K562 (cell line): ENCODE data around the gene TIMP1. TPM values are rescaled to one million over a fixed set of nuclear protein-coding genes. Genes with fewer than 3 reads are reported as not detected.

ENCODE experiments used
- ATAC-seq: fragments of 200-7000 bp; cut with Tn5 transposase; 3 replicates; pipeline ENCODE4 v1.9.1; 2020; ENCODE audit warnings: moderate library complexity
- BruUV-seq: library from RNA; stranded (reverse); fragments of 400-500 nt; replicated peaks from 2 replicates; lab custom pipeline; 2021; lab: Mats Ljungman, UMichigan
- CTCF ChIA-PET: fragments of 300-600 bp; formaldehyde crosslinking; extraction: SDS; loops from one replicate; lab custom pipeline; 2021; ENCODE audit warnings: low intra/inter-chr PET ratio; lab: Yijun Ruan, JAX
- POLR2A ChIA-PET: fragments of 300-600, 350-650 bp; sonication (Branson Sonifier 250); formaldehyde crosslinking; extraction: SDS; loops from one replicate; lab custom pipeline; 2021; ENCODE audit warnings: antibody characterized with exemption, inconsistent platforms; lab: Yijun Ruan, JAX
- DNase-seq, 4 experiments: peaks; one replicate each; pipeline versions ENCODE4 v3.0.0 to v3.0.0-alpha.2; 2011 to 2018; ENCODE audit warnings: low spot score in 3 of 4, mixed read lengths in 3 of 4; ENCODE audit errors: extremely low read depth in 1 of 4
- FAIRE-seq: peaks from 2 replicates; lab custom pipeline; 2011; peaks lifted over from hg19 to GRCh38; lab: Jason Lieb, UNC
- H2AFZ ChIP-seq: 2 replicates; pipeline ENCODE4 v1.6.0; 2011; ENCODE audit warnings: low read depth, low read length, control low read depth, inconsistent platforms
- H3K27ac ChIP-seq: fragments of 200-600 bp; 3 replicates; pipeline ENCODE4 v1.8.0; 2011; ENCODE audit warnings: low read depth, mild to moderate bottlenecking, control low read depth, inconsistent platforms, low read length, moderate library complexity, mixed read lengths; ENCODE audit errors: extremely low read depth
- H3K27me3 ChIP-seq, 2 experiments: fragments of 300-600 bp in 1 of 2; 2 replicates in 1 of 2; 3 replicates in 1 of 2; pipeline versions ENCODE4 v1.6.0 to v1.8.0; 2011; ENCODE audit warnings: inconsistent platforms in 2 of 2, low read length in 2 of 2, mild to moderate bottlenecking in 1 of 2, mixed read lengths in 1 of 2, moderate library complexity in 1 of 2; ENCODE audit not compliant: control insufficient read depth in 2 of 2, insufficient read depth in 2 of 2
- H3K36me3 ChIP-seq: fragments of 300-600 bp; 3 replicates; pipeline ENCODE4 v1.8.0; 2011; ENCODE audit warnings: mild to moderate bottlenecking, low read length, inconsistent platforms; ENCODE audit not compliant: control insufficient read depth, insufficient read depth
- H3K4me1 ChIP-seq, 2 experiments: fragments of 200-600 bp in 1 of 2; replicated peaks in 1 of 2; 2 replicates in 1 of 2; 3 replicates in 1 of 2; pipeline versions ENCODE4 v1.5.1 to v1.8.0; 2011; ENCODE audit warnings: inconsistent platforms in 2 of 2, low read length in 2 of 2, mild to moderate bottlenecking in 1 of 2, mixed read lengths in 1 of 2, moderate library complexity in 1 of 2; ENCODE audit not compliant: control insufficient read depth in 2 of 2, insufficient read depth in 2 of 2
- H3K4me2 ChIP-seq: 2 replicates; pipeline ENCODE4 v1.6.1; 2011; ENCODE audit warnings: low read length, control low read depth, inconsistent platforms, mixed read lengths; ENCODE audit not compliant: insufficient read depth
- H3K4me3 ChIP-seq: fragments of 200-600 bp; sonication (generic), shearing (Covaris generic); 2 replicates; pipeline ENCODE4 v1.5.1; 2016; ENCODE audit warnings: control low read depth, inconsistent platforms
- H3K79me2 ChIP-seq: fragments of 200-600 bp; 3 replicates; pipeline ENCODE4 v1.8.0; 2011; ENCODE audit warnings: low read length, inconsistent platforms; ENCODE audit not compliant: control insufficient read depth, insufficient read depth
- H3K9ac ChIP-seq, 2 experiments: 2 replicates each; pipeline versions ENCODE4 v1.6.0 to v1.6.1; 2011; ENCODE audit warnings: low read depth in 2 of 2, low read length in 2 of 2, control low read depth in 1 of 2, inconsistent platforms in 1 of 2, mild to moderate bottlenecking in 1 of 2, mixed read lengths in 1 of 2; ENCODE audit not compliant: insufficient read depth in 1 of 2
- H3K9me1 ChIP-seq: one replicate; pipeline ENCODE4 v1.6.0; 2011; ENCODE audit warnings: inconsistent platforms, mild to moderate bottlenecking, low read length, moderate library complexity; ENCODE audit not compliant: control insufficient read depth, insufficient read depth
- H3K9me3 ChIP-seq: replicated peaks from 2 replicates; pipeline ENCODE4 v1.5.1; 2011; ENCODE audit warnings: low read depth, low read length, inconsistent platforms; ENCODE audit not compliant: control insufficient read depth, insufficient read depth
- H4K20me1 ChIP-seq: replicated peaks from 2 replicates; pipeline ENCODE4 v1.6.1; 2011; ENCODE audit warnings: low read length, inconsistent platforms, mixed read lengths; ENCODE audit not compliant: control insufficient read depth, insufficient read depth
- ARID3A ChIP-seq: IDR thresholded peaks from 2 replicates; pipeline ENCODE4 v1.6.1; 2012; ENCODE audit warnings: low read depth, low read length, improper control_type of control experiment, borderline replicate concordance
- C11orf30 ChIP-seq: fragments of 450-650 bp; IDR thresholded peaks from 2 replicates; pipeline ENCODE4 v1.6.1; 2016; ENCODE audit warnings: low read depth, mild to moderate bottlenecking
- HCFC1 ChIP-seq: IDR thresholded peaks from 2 replicates; pipeline ENCODE4 v1.6.1; 2012; ENCODE audit warnings: low read depth, low read length, improper control_type of control experiment
- HDAC2 ChIP-seq: fragments of 450-650 bp; IDR thresholded peaks from 2 replicates; pipeline ENCODE4 v1.6.1; 2016; ENCODE audit warnings: mild to moderate bottlenecking
- MBD2 ChIP-seq: sonication (generic); IDR thresholded peaks from 2 replicates; pipeline ENCODE4 v1.6.1; 2016; ENCODE audit warnings: low read depth, borderline replicate concordance
- MIER1 ChIP-seq: fragments of 450-650 bp; IDR thresholded peaks from 2 replicates; pipeline ENCODE4 v1.6.1; 2016; ENCODE audit warnings: antibody characterized with exemption, mild to moderate bottlenecking, low read depth
- MYC ChIP-seq, 2 experiments: fragments of 250-450 bp in 1 of 2; sonication (Bioruptor Pico) in 1 of 2; IDR thresholded peaks; 2 replicates each; pipeline versions ENCODE4 v1.5.1 to v1.6.1; 2012 to 2021; ENCODE audit warnings: low read depth in 2 of 2, borderline replicate concordance in 1 of 2, improper control_type of control experiment in 1 of 2, low read length in 1 of 2, mild to moderate bottlenecking in 1 of 2, moderate library complexity in 1 of 2
- NBN ChIP-seq: fragments of 450-650 bp; IDR thresholded peaks from 2 replicates; pipeline ENCODE4 v1.6.1; 2016; ENCODE audit warnings: low read depth, mild to moderate bottlenecking
- NR2C1 ChIP-seq, 2 experiments: fragments of 450-650 bp; IDR thresholded peaks; 2 replicates each; pipeline ENCODE4 v1.6.1; 2017; ENCODE audit warnings: mild to moderate bottlenecking in 2 of 2, antibody characterized with exemption in 1 of 2, inconsistent platforms in 1 of 2, missing compliant biosample characterization in 1 of 2, missing genetic modification characterization in 1 of 2
- RAD51 ChIP-seq: fragments of 450-650 bp; IDR thresholded peaks from 2 replicates; pipeline ENCODE4 v1.7.1; 2016; ENCODE audit warnings: low read depth, mild to moderate bottlenecking, borderline replicate concordance
- RB1 ChIP-seq: fragments of 450-650 bp; IDR thresholded peaks from 2 replicates; pipeline ENCODE4 v1.6.1; 2017; ENCODE audit warnings: low read depth, mild to moderate bottlenecking
- RBM15 ChIP-seq: fragments of 200-400 bp; formaldehyde crosslinking; IDR thresholded peaks from 2 replicates; pipeline ENCODE4 v1.6.1; 2018; ENCODE audit warnings: mild to moderate bottlenecking, low read length, moderate library complexity; ENCODE audit not compliant: insufficient read depth
- TAF7 ChIP-seq: fragments of 450-650 bp; IDR thresholded peaks from 2 replicates; pipeline ENCODE4 v1.6.1; 2016; ENCODE audit warnings: missing genetic modification characterization, missing compliant biosample characterization
- ZNF511 ChIP-seq: sonication (generic); formaldehyde crosslinking; IDR thresholded peaks from 2 replicates; pipeline ENCODE4 v1.8.0; 2022; ENCODE audit warnings: mild to moderate bottlenecking, missing genetic modification reagents
- WGBS: fragments of 100-300 bp; shearing (Covaris generic); methylation state at CpG from one replicate; pipeline ENCODE4 v1.1.6; 2016; ENCODE audit warnings: low coverage, mixed read lengths; ENCODE audit not compliant: insufficient coverage; ENCODE audit errors: missing lambda C conversion rate; 5-methylcytosine and 5-hydroxymethylcytosine counted together
- in situ Hi-C: fragments of 300-500 bp; cut with MboI; formaldehyde crosslinking; loops from 4 replicates; pipeline ENCODE4 v1.15.0; 2018; ENCODE audit warnings: inconsistent platforms, mixed read lengths
- intact Hi-C: fragments of 100-400 bp; cut with micrococcal nuclease; formaldehyde crosslinking; loops from 2 replicates; pipeline ENCODE4 v1.14.2; 2022
- polyA plus RNA-seq, 8 experiments: library from polyadenylated mRNA; depleted of rRNA in 4 of 8; stranded (reverse) in 5 of 8; unstranded in 3 of 8; fragments of >200 nt; fragmentation: Nextera tagmentation in 2 of 8; fragmentation: Illumina TruSeq in 1 of 8; extraction: Ambion mirVana in 2 of 8; extraction: Trizol in 1 of 8; gene quantifications; 2 replicates each; pipeline versions ENCODE4 v1.2.1 to v1.2.3, GENCODE V29; 2011 to 2014; ENCODE audit warnings: inconsistent platforms in 1 of 8, missing spikeins in 1 of 8
- total RNA-seq, 7 experiments: library from RNA; depleted of rRNA in 6 of 7; stranded (reverse); fragments of >200 nt in 6 of 7; fragmentation: Illumina TruSeq in 2 of 7; extraction: Trizol in 2 of 7; gene quantifications; 2 replicates each; pipeline versions ENCODE4 v1.2.1 to v1.2.3, GENCODE V29; 2011 to 2021; ENCODE audit warnings: low replicate concordance in 1 of 7
- TF ChIP-seq, protein P1 (sequence below): IDR thresholded peaks from 3 replicates; pipeline ENCODE4 v1.6.1; 2011; ENCODE audit warnings: borderline replicate concordance, mild to moderate bottlenecking; ENCODE audit not compliant: insufficient read length, insufficient read depth

TIMP1 gene
- total and polyA plus RNA-seq, 9 of the 15 experiments (the other 6 are each of a cell fraction or from before 2014, with no cell fraction given), result 115 to 699 (median 273) TPM

GRCh38 chrX:47619486-47620302, 37.5 kb downstream of the TIMP1 start, which contains the start of gene SYN1:
Gene SYN1 (minus strand): TSS chrX:47619857. CDS start chrX:47619728, 129 bp downstream.
- H3K79me2 ChIP-seq, result no peaks in the 10 kb centered on the region
- WGBS, result 5% methylated on average over 25 of the region's 88 CpGs
- H3K36me3 ChIP-seq, result no peaks in the 10 kb centered on the region
- CTCF ChIA-PET, result interaction anchor here (0.5 kb wide), 1 partner anchor 132 kb away, joined by 4 read pairs; no protein-coding TSS in a partner anchor
- H4K20me1 ChIP-seq, result no peaks in the 10 kb centered on the region
- H3K27me3 ChIP-seq, result peaks cover 0 to 22% of the 10 kb centered on the region in 2 experiments; a peak in 3 of 5 replicates
- POLR2A ChIA-PET, result no interaction called here
- DNase-seq, result peak; percentile 91 to 96 (median 94)
- FAIRE-seq, result peak; percentile 60
- H3K9ac ChIP-seq, result peak within 1 kb of the TSS in 1 of 2 experiments; percentile 89; a peak in 2 of 4 replicates
- no TSS peak for BruUV-seq
- no peaks in the 10 kb centered on the region for H3K9me1 ChIP-seq
- H3K4me1 ChIP-seq, result peaks cover 0 to 22% of the 10 kb centered on the region in 2 experiments; a peak in 2 of 5 replicates
- peak within 1 kb of the TSS; percentile 43 for H3K4me3 ChIP-seq
- H3K27ac ChIP-seq, result no peak within 1 kb of the TSS
- peak within 1 kb of the TSS; percentile 74 for H3K4me2 ChIP-seq
- H2AFZ ChIP-seq, result 0 out of 2 replicates have a peak within 1 kb of the TSS, but pooled peaks have one; percentile 63
- intact Hi-C loops (loop anchor here (5.0 kb wide), 1 partner anchor 37 kb away; the partner anchor contains the start of gene TIMP1), in situ Hi-C loops (no loop called here)
- H3K9me3 ChIP-seq, result no peaks in the 10 kb centered on the region
- ATAC-seq, result peak; percentile 96
- TF ChIP-seq RBM15 (no peak), ZNF511 (CRISPR knock-in tag) (peak; percentile 97), HDAC2 (peak; percentile 34; the same call in 1 of the 2 replicates), RB1 (peak; percentile 94), C11orf30 (no peak), MIER1 (peak; percentile 83; the same call in 1 of the 2 replicates), RAD51 (no peak), MYC (IDR thresholded peaks at IDR 0.05; ENCODE audit: low read depth, low read length) (peak; percentile 46; the same call in 1 of the 2 replicates), MYC (CRISPR knock-in tag; IDR thresholded peaks at IDR 0.05; ENCODE audit: borderline replicate concordance, low read depth) (no peak), MBD2 (peak; percentile 90; the same call in 1 of the 2 replicates), NBN (no peak), NR2C1 (IDR thresholded peaks at IDR 0.05) (no peak), NR2C1 (tag; IDR thresholded peaks at IDR 0.05) (no peak), HCFC1 (0 out of 2 replicates have a peak, but pooled peaks have one; percentile 32), ARID3A (no peak), TAF7 (tag) (no peak)
- TF ChIP-seq, protein P1, sequence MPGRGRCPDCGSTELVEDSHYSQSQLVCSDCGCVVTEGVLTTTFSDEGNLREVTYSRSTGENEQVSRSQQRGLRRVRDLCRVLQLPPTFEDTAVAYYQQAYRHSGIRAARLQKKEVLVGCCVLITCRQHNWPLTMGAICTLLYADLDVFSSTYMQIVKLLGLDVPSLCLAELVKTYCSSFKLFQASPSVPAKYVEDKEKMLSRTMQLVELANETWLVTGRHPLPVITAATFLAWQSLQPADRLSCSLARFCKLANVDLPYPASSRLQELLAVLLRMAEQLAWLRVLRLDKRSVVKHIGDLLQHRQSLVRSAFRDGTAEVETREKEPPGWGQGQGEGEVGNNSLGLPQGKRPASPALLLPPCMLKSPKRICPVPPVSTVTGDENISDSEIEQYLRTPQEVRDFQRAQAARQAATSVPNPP, result no peak
